GM12801 (cell line): ENCODE results near the gene APOH.

Experiments used
- CTCF ChIP-seq: IDR thresholded peaks from one replicate; pipeline ENCODE4 v1.5.1; 2011; ENCODE audit warnings: control low read depth; ENCODE audit not compliant: insufficient read length; ENCODE audit errors: extremely low read depth

Gene APOH

GRCh38 chr17:66228887-66229782 is at the start of gene APOH:
TSS of gene APOH (minus strand) at chr17:66229415. CDS start at chr17:66229379, 36 bp downstream.
- TF ChIP-seq CTCF, result no peak

GRCh38 chr17:66277191-66277590 is 48.0 kb upstream of the APOH start:
- no peak for TF ChIP-seq CTCF

- no peak for TF ChIP-seq CTCF
These were observed 47.2 kb upstream of the APOH start for GRCh38 chr17:66276328-66276937.

- TF ChIP-seq CTCF, result no peak
These were observed 46.4 kb upstream of the APOH start for GRCh38 chr17:66275651-66276050.

- no peak for TF ChIP-seq CTCF
These were observed 44.3 kb upstream of the APOH start for GRCh38 chr17:66273586-66273848.

GRCh38 chr17:66272811-66273585 is 43.8 kb upstream of the APOH start:
- TF ChIP-seq CTCF, result no peak

- no peak for TF ChIP-seq CTCF
These were observed 42.3 kb upstream of the APOH start for GRCh38 chr17:66271512-66271911.
